IPS-20b (cell line): ENCODE data around the gene HTR2C.

Experiments
- H3K27ac ChIP-seq: one replicate; pipeline ENCODE4 v1.5.1; 2013; ENCODE audit warnings: low read length
- H3K27me3 ChIP-seq: 2 replicates; pipeline ENCODE4 v1.6.1; 2013; ENCODE audit warnings: mild to moderate bottlenecking, low read length, inconsistent platforms; ENCODE audit not compliant: insufficient read depth
- H3K36me3 ChIP-seq: 2 replicates; pipeline ENCODE4 v1.6.1; 2013; ENCODE audit warnings: low read depth, mild to moderate bottlenecking, inconsistent platforms, low read length, moderate library complexity; ENCODE audit not compliant: insufficient read depth
- H3K4me1 ChIP-seq: 2 replicates; pipeline ENCODE4 v1.6.1; 2013; ENCODE audit warnings: mild to moderate bottlenecking, control low read depth, inconsistent platforms, low read length, moderate library complexity; ENCODE audit not compliant: insufficient read depth
- H3K4me3 ChIP-seq: 2 replicates; pipeline ENCODE4 v1.5.1; 2013; ENCODE audit warnings: mild to moderate bottlenecking, low read length, inconsistent platforms
- H3K9ac ChIP-seq: 2 replicates; pipeline ENCODE4 v1.6.1; 2013; ENCODE audit warnings: low read depth, mild to moderate bottlenecking, inconsistent platforms, low read length, moderate library complexity
- H3K9me3 ChIP-seq: 2 replicates; pipeline ENCODE4 v1.6.1; 2013; ENCODE audit warnings: mild to moderate bottlenecking, low read depth, low read length, inconsistent platforms; ENCODE audit not compliant: insufficient read depth

HTR2C gene

DNA sequence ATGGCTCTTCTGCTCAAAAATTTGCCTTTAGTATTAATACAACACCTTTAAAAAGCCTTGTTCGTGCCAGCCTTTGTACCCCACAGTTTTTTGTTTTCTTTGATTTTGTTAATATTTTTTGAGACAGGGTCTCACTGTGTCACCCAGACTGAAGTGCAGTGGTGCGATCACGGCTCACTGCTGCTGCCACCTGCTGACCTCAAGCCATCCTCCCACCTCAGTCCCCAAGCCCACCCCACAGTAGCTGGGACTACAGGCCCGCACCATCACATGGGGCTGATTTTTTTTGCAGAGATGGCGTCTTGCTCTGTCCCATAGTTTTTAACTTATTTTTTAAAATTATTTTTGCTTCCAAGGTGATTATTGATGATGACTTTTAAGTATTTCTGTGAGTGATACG, 134.0 kb downstream of the HTR2C start:
- Histone ChIP-seq H3K9me3 (no peaks in the 10 kb centered on the region), H3K27ac (no peak overlapping the region), H3K36me3 (no peaks in the 10 kb centered on the region), H3K27me3 (no peaks in the 10 kb centered on the region), H3K4me1 (no peaks in the 10 kb centered on the region), H3K9ac (no peak overlapping the region), H3K4me3 (no peak overlapping the region)

DNA sequence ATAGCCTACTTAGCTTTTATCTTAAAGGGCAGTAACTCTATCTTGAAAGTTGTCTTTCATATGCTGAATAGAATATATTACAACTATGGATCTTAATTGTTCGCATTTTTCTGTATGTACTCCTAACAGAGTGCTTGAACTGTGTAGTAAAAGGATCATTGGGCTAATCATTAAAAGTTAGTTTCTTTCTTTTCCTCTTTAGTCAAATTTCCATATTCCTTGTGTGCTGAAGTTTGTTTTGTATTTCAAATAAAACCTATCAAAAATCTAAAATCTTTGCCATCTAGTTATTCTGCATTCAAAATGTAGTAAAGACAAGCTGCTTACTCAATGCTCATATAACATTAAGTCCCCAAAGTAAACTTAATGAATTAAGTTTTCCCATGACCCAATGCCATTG, 182.7 kb downstream of the HTR2C start:
- Histone ChIP-seq H3K36me3 (no peaks in the 10 kb centered on the region), H3K4me1 (no peaks in the 10 kb centered on the region), H3K27me3 (no peaks in the 10 kb centered on the region), H3K27ac (no peak overlapping the region), H3K9me3 (no peaks in the 10 kb centered on the region; the same call in 1 of the 2 replicates), H3K4me3 (no peak overlapping the region), H3K9ac (no peak overlapping the region)

DNA sequence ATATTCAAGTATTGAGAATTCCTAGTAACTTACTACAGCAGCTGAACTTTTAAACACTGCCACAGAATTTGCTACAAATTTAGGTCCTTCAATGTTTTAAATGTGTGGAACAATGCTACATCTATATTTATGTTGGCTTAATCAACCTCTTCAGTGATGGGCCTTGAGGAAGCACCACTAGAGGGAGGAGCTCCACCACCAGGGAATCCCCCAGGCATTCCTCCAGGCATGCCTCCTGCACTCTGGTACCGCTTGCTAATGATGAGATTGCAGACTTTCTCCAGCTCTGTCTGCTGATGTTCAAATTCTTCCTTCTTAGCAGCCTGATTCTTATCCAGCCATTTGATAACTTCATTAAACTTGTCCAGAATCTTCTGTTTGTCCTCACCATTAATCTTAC, 190.8 kb downstream of the HTR2C start:
- Histone ChIP-seq H3K9ac (no peak overlapping the region), H3K4me3 (no peak overlapping the region), H3K9me3 (no peaks in the 10 kb centered on the region; the same call in 1 of the 2 replicates), H3K36me3 (no peaks in the 10 kb centered on the region), H3K27ac (no peak overlapping the region), H3K27me3 (no peaks in the 10 kb centered on the region), H3K4me1 (no peaks in the 10 kb centered on the region; the same call in 1 of the 2 replicates)

DNA sequence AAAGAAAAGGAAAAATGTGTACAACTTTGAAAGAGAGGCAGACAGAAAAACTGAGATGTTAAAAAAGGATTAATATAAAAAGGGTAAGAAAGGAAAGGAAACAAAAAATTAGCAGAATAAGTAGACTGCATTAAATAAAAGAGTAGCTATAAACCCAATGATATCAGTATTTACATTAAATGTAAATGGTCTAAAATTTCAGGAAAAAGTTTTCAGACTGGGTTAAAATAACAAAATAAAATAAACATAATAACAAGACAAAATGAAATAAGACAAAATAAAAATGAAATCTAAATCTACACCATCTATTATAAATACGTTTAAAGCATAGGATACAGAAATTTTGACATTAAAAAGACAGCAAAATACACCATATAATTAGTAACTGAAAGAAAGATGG, 199.0 kb downstream of the HTR2C start:
- H3K9me3 ChIP-seq: no peaks in the 10 kb centered on the region
- no peak overlapping the region for H3K27ac ChIP-seq
- no peaks in the 10 kb centered on the region for H3K36me3 ChIP-seq
- H3K27me3 ChIP-seq: no peaks in the 10 kb centered on the region
- no peaks in the 10 kb centered on the region; the same call in 1 of the 2 replicates for H3K4me1 ChIP-seq
- H3K9ac ChIP-seq: no peak overlapping the region
- no peak overlapping the region for H3K4me3 ChIP-seq

DNA sequence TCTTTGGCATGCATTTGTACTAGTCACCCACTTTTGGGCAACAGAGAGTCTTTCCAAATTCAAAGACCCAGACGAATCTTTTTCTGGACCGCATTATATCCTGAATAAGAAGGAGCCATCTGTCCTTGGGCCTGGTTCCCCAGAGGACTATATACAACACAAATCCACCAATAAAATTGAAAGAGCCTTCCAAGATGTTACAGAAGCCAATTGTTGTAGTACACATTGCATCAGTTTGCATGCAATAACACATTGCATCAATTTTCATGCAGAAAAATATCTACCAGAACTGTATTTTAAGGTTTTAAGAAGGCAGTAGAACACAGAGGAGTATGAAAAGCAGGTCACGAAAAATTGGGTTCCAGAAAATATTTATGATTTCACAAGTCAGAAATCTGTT, 203.2 kb downstream of the HTR2C start:
- H3K9me3 ChIP-seq: no peaks in the 10 kb centered on the region
- H3K27me3 ChIP-seq: no peaks in the 10 kb centered on the region
- H3K27ac ChIP-seq: no peak overlapping the region
- H3K4me3 ChIP-seq: no peak overlapping the region
- H3K4me1 ChIP-seq: no peaks in the 10 kb centered on the region
- no peaks in the 10 kb centered on the region for H3K36me3 ChIP-seq
- H3K9ac ChIP-seq: no peak overlapping the region

DNA sequence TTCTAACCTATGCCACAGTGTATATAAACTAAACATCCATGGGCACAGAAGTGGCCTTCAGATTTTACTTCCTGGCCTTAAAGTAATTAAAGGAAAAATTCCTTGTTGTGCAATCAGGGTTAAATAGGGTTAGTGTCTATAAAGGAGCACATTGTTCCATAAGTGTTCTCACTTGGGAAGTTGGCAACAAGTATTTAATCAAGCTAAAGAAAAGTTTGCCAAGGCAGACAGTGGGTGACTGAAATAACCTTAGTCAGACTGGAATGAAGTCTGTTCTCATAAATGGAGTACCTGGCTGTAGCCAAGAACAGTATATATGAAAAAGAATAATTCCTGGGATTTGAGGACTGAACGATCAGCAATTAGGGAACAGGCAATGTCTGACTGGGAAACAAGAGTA, 213.6 kb downstream of the HTR2C start:
- H3K4me3 ChIP-seq: no peak overlapping the region
- H3K27me3 ChIP-seq: no peaks in the 10 kb centered on the region

DNA sequence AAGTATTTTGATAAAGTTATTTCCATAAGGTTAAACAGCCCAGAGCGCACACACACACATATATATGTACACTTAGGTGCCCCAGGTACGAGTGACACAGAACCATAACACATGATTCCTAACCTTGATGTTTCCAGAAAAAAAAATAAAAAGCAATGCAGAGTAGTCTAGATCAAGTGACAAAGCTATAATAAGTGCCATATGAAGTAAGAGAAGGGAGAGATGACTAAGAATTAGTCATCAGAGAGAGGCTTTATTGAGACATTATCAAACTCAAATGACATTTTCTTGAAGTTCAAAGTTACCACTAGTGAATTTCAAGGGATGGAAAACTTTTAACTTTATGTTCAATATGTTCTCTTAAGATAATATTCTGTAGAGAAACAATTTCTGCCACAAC, 215.0 kb downstream of the HTR2C start:
- no peak overlapping the region for H3K4me3 ChIP-seq
- no peak overlapping the region for H3K27ac ChIP-seq
- H3K36me3 ChIP-seq: no peaks in the 10 kb centered on the region
- no peak overlapping the region for H3K9ac ChIP-seq
- no peaks in the 10 kb centered on the region for H3K4me1 ChIP-seq
- no peaks in the 10 kb centered on the region for H3K27me3 ChIP-seq
- H3K9me3 ChIP-seq: no peaks in the 10 kb centered on the region

More for the DNA sequence above, 213.6 kb downstream of the HTR2C start:
- H3K27ac ChIP-seq: no peak overlapping the region
- no peaks in the 10 kb centered on the region for H3K36me3 ChIP-seq
- no peak overlapping the region for H3K9ac ChIP-seq
- H3K4me1 ChIP-seq: no peaks in the 10 kb centered on the region
- H3K9me3 ChIP-seq: no peaks in the 10 kb centered on the region

DNA sequence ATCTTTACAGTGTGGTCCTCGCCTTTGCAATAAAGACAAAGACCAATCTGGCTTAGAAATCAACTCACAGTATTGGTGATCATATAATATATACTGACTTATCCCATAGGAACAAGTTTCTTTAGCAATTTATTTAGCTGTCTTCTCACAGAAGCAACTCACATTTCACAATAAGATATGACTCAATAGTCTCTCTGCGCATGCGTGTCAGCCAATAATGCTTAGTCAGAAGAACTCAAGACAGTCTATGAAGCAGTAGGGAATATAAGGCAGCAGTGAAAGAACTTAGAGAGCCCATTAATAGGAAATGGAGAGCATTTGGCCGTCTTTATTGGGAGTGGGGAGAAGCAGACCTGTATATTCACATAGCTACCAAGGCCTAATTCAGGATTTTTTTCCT, 216.8 kb downstream of the HTR2C start:
- H3K9ac ChIP-seq: no peak overlapping the region
- no peak overlapping the region for H3K27ac ChIP-seq
- no peak overlapping the region for H3K4me3 ChIP-seq
- no peaks in the 10 kb centered on the region for H3K4me1 ChIP-seq
- H3K27me3 ChIP-seq: no peaks in the 10 kb centered on the region
- H3K36me3 ChIP-seq: no peaks in the 10 kb centered on the region
- no peaks in the 10 kb centered on the region for H3K9me3 ChIP-seq

DNA sequence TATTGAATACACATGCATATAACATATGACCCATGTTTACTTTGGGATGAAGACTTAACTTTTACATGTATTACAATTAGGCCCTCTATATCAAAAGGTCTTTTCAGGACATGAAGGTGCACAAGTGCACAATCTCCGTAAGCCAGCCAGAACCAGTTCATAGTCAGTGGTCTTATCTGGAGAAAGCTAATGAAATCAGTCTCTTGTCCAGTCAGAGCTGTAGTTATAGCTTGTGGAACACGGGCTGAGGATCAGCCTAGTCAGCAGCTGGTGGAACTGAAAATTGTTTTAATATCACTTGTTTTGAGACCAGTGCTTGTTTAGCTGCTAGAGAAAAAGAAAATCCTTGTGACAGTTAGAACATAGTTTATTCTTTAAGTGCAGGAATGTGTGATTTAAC, 235.6 kb downstream of the HTR2C start:
- no peak overlapping the region for H3K9ac ChIP-seq
- no peaks in the 10 kb centered on the region for H3K36me3 ChIP-seq
- H3K4me1 ChIP-seq: no peaks in the 10 kb centered on the region
- no peaks in the 10 kb centered on the region for H3K9me3 ChIP-seq
- no peaks in the 10 kb centered on the region for H3K27me3 ChIP-seq
- no peak overlapping the region for H3K27ac ChIP-seq
- H3K4me3 ChIP-seq: no peak overlapping the region

DNA sequence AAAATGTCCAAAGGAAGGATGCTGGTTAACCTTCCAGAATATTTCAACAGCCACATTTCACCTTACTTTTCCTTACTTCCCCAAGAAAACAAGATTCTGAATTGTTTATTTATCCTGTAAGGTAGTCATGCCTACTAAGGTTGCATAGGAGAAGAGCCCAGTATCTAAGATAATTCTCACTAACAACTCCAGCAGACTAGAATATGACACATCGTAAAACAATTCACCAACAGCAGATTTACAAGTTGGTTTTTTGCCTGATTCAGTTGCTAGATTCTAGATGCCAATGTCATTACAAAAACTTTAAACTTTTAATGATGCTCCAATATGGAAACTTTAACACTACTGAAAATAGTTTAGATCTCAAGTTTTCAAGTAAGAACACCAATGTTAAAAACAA, 257.2 kb downstream of the HTR2C start:
- Histone ChIP-seq H3K27me3 (no peaks in the 10 kb centered on the region), H3K4me1 (no peaks in the 10 kb centered on the region), H3K9me3 (no peaks in the 10 kb centered on the region), H3K36me3 (no peaks in the 10 kb centered on the region), H3K27ac (no peak overlapping the region), H3K9ac (no peak overlapping the region), H3K4me3 (no peak overlapping the region)

DNA sequence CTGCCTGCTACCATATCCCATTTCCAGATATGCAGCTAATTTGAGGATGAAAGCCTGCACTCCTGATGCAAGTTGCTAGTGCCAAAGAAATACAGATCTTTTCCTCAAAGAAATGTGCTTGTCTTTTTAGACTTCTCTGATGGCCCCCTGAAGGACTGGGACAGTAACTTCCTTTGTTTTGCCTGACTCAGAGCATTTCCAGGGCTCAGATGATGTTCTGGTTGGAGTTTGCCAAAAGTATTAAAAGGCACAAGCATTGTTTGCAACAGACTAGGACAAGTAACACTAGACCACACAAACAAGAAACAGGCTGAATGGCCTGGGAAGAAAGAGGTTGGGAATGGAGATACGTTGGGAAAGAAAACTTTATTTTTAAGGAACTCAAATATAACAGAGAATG, 258.3 kb downstream of the HTR2C start:
- Histone ChIP-seq H3K9me3 (no peaks in the 10 kb centered on the region), H3K4me1 (no peaks in the 10 kb centered on the region), H3K27ac (no peak overlapping the region), H3K36me3 (no peaks in the 10 kb centered on the region), H3K27me3 (no peaks in the 10 kb centered on the region), H3K9ac (no peak overlapping the region), H3K4me3 (no peak overlapping the region)

DNA sequence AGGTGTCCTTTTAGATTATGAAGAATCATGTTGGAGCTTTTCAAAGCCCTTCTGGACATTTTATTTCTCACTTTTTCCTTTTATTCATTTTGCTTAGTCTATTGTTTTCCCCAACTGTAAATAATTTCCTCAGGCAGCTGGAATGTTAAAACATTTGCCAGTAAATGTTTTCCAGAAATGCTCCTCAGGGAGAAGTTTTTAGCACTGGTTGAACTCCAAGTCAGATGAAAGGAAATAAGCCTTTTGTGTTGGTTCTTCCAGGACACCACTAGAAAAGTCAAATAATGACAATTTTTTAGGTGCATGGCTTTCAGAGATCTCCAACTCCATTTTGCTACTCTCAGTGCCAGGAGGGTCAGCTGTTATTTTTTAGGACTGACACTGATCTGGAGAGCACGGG, 305.6 kb downstream of the HTR2C start:
- Histone ChIP-seq H3K4me1 (no peaks in the 10 kb centered on the region), H3K9ac (no peak overlapping the region), H3K4me3 (no peak overlapping the region), H3K27ac (no peak overlapping the region), H3K36me3 (no peaks in the 10 kb centered on the region), H3K9me3 (no peaks in the 10 kb centered on the region), H3K27me3 (no peaks in the 10 kb centered on the region)

DNA sequence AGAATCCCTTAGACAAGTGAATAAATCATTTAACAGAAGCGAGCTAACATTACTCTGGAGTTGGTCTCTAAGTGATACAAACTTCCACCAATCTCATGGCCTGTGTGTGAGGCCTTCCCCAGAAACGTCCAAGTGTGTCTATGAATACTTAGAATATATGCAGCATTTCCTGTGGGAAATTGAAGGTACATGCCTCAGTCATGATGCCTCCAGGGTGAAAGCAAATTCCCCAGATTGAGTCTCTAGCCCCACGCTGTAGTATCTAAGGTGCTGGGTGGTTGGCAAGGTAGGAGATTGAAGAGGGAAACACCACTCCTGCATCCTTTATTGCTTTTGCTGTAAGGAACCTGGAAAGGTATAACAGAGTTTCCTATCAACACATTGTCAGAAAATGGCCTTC, 319.7 kb downstream of the HTR2C start:
- Histone ChIP-seq H3K36me3 (no peaks in the 10 kb centered on the region), H3K9me3 (no peaks in the 10 kb centered on the region), H3K4me3 (no peak overlapping the region), H3K27me3 (no peaks in the 10 kb centered on the region; the same call in 1 of the 2 replicates), H3K9ac (no peak overlapping the region), H3K27ac (no peak overlapping the region), H3K4me1 (peaks cover 10% of the 10 kb centered on the region)
